RPMI8226 (cell line): Measurements from ENCODE around the gene G2E3.
"Not testable (repeated sequence)": the region's sequence is repeated elsewhere in the genome, so short reads cannot be mapped to it uniquely, and the experiment has no call there.

Source experiments
- DNase-seq: peaks from one replicate; pipeline ENCODE4 v3.0.0-alpha.2; 2015

Gene G2E3

GRCh38 chr14:30558675-30559555, at the start of gene G2E3:
Gene G2E3, plus strand, starts transcription at chr14:30559158. Its CDS starts 21,922 bp downstream, at chr14:30581080.
- peak; percentile 89 for DNase-seq

- no peak for DNase-seq
Measured at GRCh38 chr14:30517737-30518136, 41.2 kb upstream of the G2E3 start.

- no peak for DNase-seq
Measured at GRCh38 chr14:30518867-30519560, 39.9 kb upstream of the G2E3 start.

- no peak for DNase-seq
Measured at GRCh38 chr14:30519961-30520360, 39.0 kb upstream of the G2E3 start.

- no peak for DNase-seq
Measured at GRCh38 chr14:30520536-30520935, 38.4 kb upstream of the G2E3 start.

GRCh38 chr14:30521899-30522736, 36.8 kb upstream of the G2E3 start:
- DNase-seq = peak; percentile 14

- DNase-seq = no peak
Measured at GRCh38 chr14:30525833-30526232, 33.1 kb upstream of the G2E3 start.

GRCh38 chr14:30527196-30527595, 31.8 kb upstream of the G2E3 start:
- no peak for DNase-seq

GRCh38 chr14:30528119-30528518, 30.8 kb upstream of the G2E3 start:
- no peak for DNase-seq

GRCh38 chr14:30528778-30529642, 29.9 kb upstream of the G2E3 start:
- no peak for DNase-seq

- no peak for DNase-seq
Measured at GRCh38 chr14:30532264-30532663, 26.7 kb upstream of the G2E3 start.

GRCh38 chr14:30533126-30533525, 25.8 kb upstream of the G2E3 start:
- DNase-seq = no peak

- no peak for DNase-seq
Measured at GRCh38 chr14:30541318-30541717, 17.6 kb upstream of the G2E3 start.

GRCh38 chr14:30546735-30547134, 12.2 kb upstream of the G2E3 start:
- not testable (repeated sequence) for DNase-seq

GRCh38 chr14:30547388-30548048, 11.4 kb upstream of the G2E3 start:
- no peak for DNase-seq

- no peak for DNase-seq
Measured at GRCh38 chr14:30550335-30550734, 8.6 kb upstream of the G2E3 start.

- no peak for DNase-seq
Measured at GRCh38 chr14:30551460-30551859, 7.5 kb upstream of the G2E3 start.

- DNase-seq = no peak
Measured at GRCh38 chr14:30553311-30553989, 5.5 kb upstream of the G2E3 start.

- no peak for DNase-seq
Measured at GRCh38 chr14:30558362-30558674, 640 bp upstream of the G2E3 start.

- peak; percentile 9 for DNase-seq
Measured at GRCh38 chr14:30559638-30560091, 707 bp downstream of the G2E3 start.

GRCh38 chr14:30560581-30560980, 1.6 kb downstream of the G2E3 start:
- no peak for DNase-seq
